ENCODE results near the gene PDCD4. TPM values are rescaled to one million over a fixed set of nuclear protein-coding genes. Genes with fewer than 3 reads are reported as not detected.
"Not testable (repeated sequence)": the region's sequence is repeated elsewhere in the genome, so short reads cannot be mapped to it uniquely, and the experiment has no call there.

Gene PDCD4
- total RNA-seq, 2 experiments from 2014 or later: 236 to 237 TPM

- DNase-seq: no peak
- H3K4me3 Mint-ChIP-seq: no peak overlapping the region
- ATAC-seq (ENCODE audit: low read depth): no peak
- no peak overlapping the region for H3K27ac Mint-ChIP-seq
- H3K36me3 Mint-ChIP-seq: peaks cover 10% of the 10 kb centered on the region
- POLR2A ChIA-PET: no interaction called here
- H3K9me3 Mint-ChIP-seq: no peaks in the 10 kb centered on the region
- peaks cover 14% of the 10 kb centered on the region for H3K4me1 Mint-ChIP-seq
- no peaks in the 10 kb centered on the region for H3K27me3 Mint-ChIP-seq
Measured at GRCh38 chr10:110915035-110915434, 43.3 kb downstream of the PDCD4 start.

GRCh38 chr10:110915600-110915999, 43.9 kb downstream of the PDCD4 start:
- H3K27ac Mint-ChIP-seq; H3K27me3 Mint-ChIP-seq; H3K4me3 Mint-ChIP-seq; DNase-seq; H3K36me3 Mint-ChIP-seq; POLR2A ChIA-PET; H3K9me3 Mint-ChIP-seq; ATAC-seq (ENCODE audit: low read depth): not testable (repeated sequence)
- peaks cover 15% of the 10 kb centered on the region for H3K4me1 Mint-ChIP-seq

- H3K4me1 Mint-ChIP-seq: peaks cover 18% of the 10 kb centered on the region
- H3K4me3 Mint-ChIP-seq: no peak overlapping the region
Measured at GRCh38 chr10:110916554-110917346, 45.0 kb downstream of the PDCD4 start.

GRCh38 chr10:110918269-110918642, 46.5 kb downstream of the PDCD4 start:
- Mint-ChIP-seq H3K4me3 (peak overlapping the region; percentile 92), H3K27ac (peak overlapping the region; percentile 97), H3K9me3 (no peaks in the 10 kb centered on the region), H3K4me1 (peaks cover 24% of the 10 kb centered on the region), H3K36me3 (peaks cover 4% of the 10 kb centered on the region), H3K27me3 (no peaks in the 10 kb centered on the region)
- ATAC-seq (ENCODE audit: low read depth): no peak
- POLR2A ChIA-PET: interaction anchor here (0.9 to 2.2 kb wide), 9 partner anchors 9 to 984 kb away, joined by 3 to 11 read pairs (median 3); partner anchors contain the start of gene PDCD4
- no peak for DNase-seq

More at GRCh38 chr10:110916554-110917346, 45.0 kb downstream of the PDCD4 start:
- no peak for DNase-seq
- peaks cover 4% of the 10 kb centered on the region for H3K36me3 Mint-ChIP-seq
- H3K27me3 Mint-ChIP-seq: no peaks in the 10 kb centered on the region
- H3K9me3 Mint-ChIP-seq: no peaks in the 10 kb centered on the region
- no peak overlapping the region for H3K27ac Mint-ChIP-seq
- POLR2A ChIA-PET: interaction anchor here (0.7 to 1.3 kb wide), 2 partner anchors 10 to 58 kb away, joined by 3 to 4 read pairs; no protein-coding TSS in a partner anchor
- no peak for ATAC-seq (ENCODE audit: low read depth)

GRCh38 chr10:110918643-110919348, 47.1 kb downstream of the PDCD4 start, which contains the start of gene BBIP1:
Gene BBIP1, minus strand, starts transcription at chr10:110919180. Its CDS starts 1,023 bp downstream, at chr10:110918157.
- peak; percentile 94 for ATAC-seq (ENCODE audit: low read depth)
- peaks cover 27% of the 10 kb centered on the region for H3K4me1 Mint-ChIP-seq
- H3K27ac Mint-ChIP-seq: peak within 1 kb of the TSS; percentile 97
- H3K27me3 Mint-ChIP-seq: no peaks in the 10 kb centered on the region
- H3K36me3 Mint-ChIP-seq: peaks cover 6% of the 10 kb centered on the region
- POLR2A ChIA-PET: interaction anchor here (0.6 to 2.2 kb wide), 15 partner anchors 9 to 984 kb away, joined by 3 to 17 read pairs (median 3); partner anchors contain the start of gene PDCD4
- DNase-seq: peak; percentile 90
- H3K4me3 Mint-ChIP-seq: peak within 1 kb of the TSS; percentile 96
- no peaks in the 10 kb centered on the region for H3K9me3 Mint-ChIP-seq

- POLR2A ChIA-PET: interaction anchor here (0.6 to 2.2 kb wide), 13 partner anchors 17 to 985 kb away, joined by 3 to 17 read pairs (median 5); partner anchors contain the start of gene PDCD4
- DNase-seq (peak; percentile 91), ATAC-seq (ENCODE audit: low read depth) (peak; percentile 37)
- H3K27ac Mint-ChIP-seq: peak within 1 kb of the TSS; percentile 97
- no peaks in the 10 kb centered on the region for H3K27me3 Mint-ChIP-seq
- no peaks in the 10 kb centered on the region for H3K9me3 Mint-ChIP-seq
- peaks cover 9% of the 10 kb centered on the region for H3K36me3 Mint-ChIP-seq
- peaks cover 32% of the 10 kb centered on the region for H3K4me1 Mint-ChIP-seq
- H3K4me3 Mint-ChIP-seq: peak within 1 kb of the TSS; percentile 96
Measured at GRCh38 chr10:110919349-110919931, 47.7 kb downstream of the PDCD4 start, which contains the start of gene SHOC2. Gene SHOC2, plus strand, starts transcription at chr10:110919604. Its CDS starts 44,755 bp downstream, at chr10:110964359.

- peaks cover 32% of the 10 kb centered on the region for H3K4me1 Mint-ChIP-seq
Measured at GRCh38 chr10:110919971-110920881, 48.5 kb downstream of the PDCD4 start.

GRCh38 chr10:110923856-110924493, 52.2 kb downstream of the PDCD4 start:
- Mint-ChIP-seq H3K4me1 (peaks cover 29% of the 10 kb centered on the region), H3K9me3 (no peaks in the 10 kb centered on the region), H3K27ac (no peak overlapping the region), H3K4me3 (no peak overlapping the region), H3K27me3 (no peaks in the 10 kb centered on the region), H3K36me3 (peaks cover 9% of the 10 kb centered on the region)
- DNase-seq (no peak), ATAC-seq (ENCODE audit: low read depth) (no peak)
- POLR2A ChIA-PET: interaction anchor here (0.6 to 1.7 kb wide), 2 partner anchors 69 to 284 kb away, joined by 4 to 5 read pairs; no protein-coding TSS in a partner anchor

More at GRCh38 chr10:110919971-110920881, 48.5 kb downstream of the PDCD4 start:
- Mint-ChIP-seq H3K4me3 (peak overlapping the region; percentile 96), H3K27ac (peak overlapping the region; percentile 91), H3K36me3 (peaks cover 9% of the 10 kb centered on the region), H3K9me3 (no peaks in the 10 kb centered on the region), H3K27me3 (no peaks in the 10 kb centered on the region)
- no peak for DNase-seq
- no peak for ATAC-seq (ENCODE audit: low read depth)
- POLR2A ChIA-PET: interaction anchor here (0.8 to 2.2 kb wide), 2 partner anchors 73 to 117 kb away, joined by 3 to 17 read pairs; no protein-coding TSS in a partner anchor

GRCh38 chr10:110927461-110927860, 55.7 kb downstream of the PDCD4 start:
- Mint-ChIP-seq H3K4me3 (no peak overlapping the region), H3K27me3 (no peaks in the 10 kb centered on the region), H3K9me3 (no peaks in the 10 kb centered on the region), H3K36me3 (peaks cover 9% of the 10 kb centered on the region), H3K27ac (no peak overlapping the region), H3K4me1 (peaks cover 21% of the 10 kb centered on the region)
- DNase-seq (no peak), ATAC-seq (ENCODE audit: low read depth) (no peak)
- POLR2A ChIA-PET: interaction anchor here (0.6 kb wide), 1 partner anchor 716 kb away, joined by 3 read pairs; no protein-coding TSS in a partner anchor

- ATAC-seq (ENCODE audit: low read depth): no peak
- Mint-ChIP-seq H3K27me3 (no peaks in the 10 kb centered on the region), H3K9me3 (no peaks in the 10 kb centered on the region), H3K36me3 (peaks cover 7% of the 10 kb centered on the region), H3K27ac (no peak overlapping the region), H3K4me1 (peaks cover 3% of the 10 kb centered on the region), H3K4me3 (no peak overlapping the region)
- no peak for DNase-seq
- POLR2A ChIA-PET: no interaction called here
Measured at GRCh38 chr10:110931769-110932381, 60.1 kb downstream of the PDCD4 start.

- POLR2A ChIA-PET: no interaction called here
- Mint-ChIP-seq H3K36me3 (peaks cover 10% of the 10 kb centered on the region), H3K4me1 (peaks cover 4% of the 10 kb centered on the region), H3K9me3 (no peaks in the 10 kb centered on the region), H3K27me3 (no peaks in the 10 kb centered on the region), H3K27ac (no peak overlapping the region), H3K4me3 (no peak overlapping the region)
- no peak for ATAC-seq (ENCODE audit: low read depth)
- DNase-seq: no peak
Measured at GRCh38 chr10:110932505-110933180, 60.9 kb downstream of the PDCD4 start.
